Measurements from ENCODE around the gene PPFIA2.

Gene PPFIA2

GRCh38 chr12:81255456-81255855, 503.7 kb downstream of the PPFIA2 start:
- DNase-seq, result no peak

- DNase-seq, result no peak
Measured at GRCh38 chr12:81253360-81253759, 505.8 kb downstream of the PPFIA2 start.

GRCh38 chr12:81252228-81252627, 506.9 kb downstream of the PPFIA2 start:
- peak; percentile 40 for DNase-seq

- peak; percentile 38 for DNase-seq
Measured at GRCh38 chr12:81249976-81250375, 509.2 kb downstream of the PPFIA2 start.

- no peak for DNase-seq
Measured at GRCh38 chr12:81245907-81246570, 513.1 kb downstream of the PPFIA2 start.

- DNase-seq, result no peak
Measured at GRCh38 chr12:81245458-81245857, 513.7 kb downstream of the PPFIA2 start.

- DNase-seq, result no peak
Measured at GRCh38 chr12:81231574-81232368, 527.4 kb downstream of the PPFIA2 start.

GRCh38 chr12:81229759-81230158, 529.4 kb downstream of the PPFIA2 start:
- no peak for DNase-seq

- DNase-seq, result no peak
Measured at GRCh38 chr12:81224626-81225025, 534.5 kb downstream of the PPFIA2 start.

GRCh38 chr12:81222846-81223592, 536.1 kb downstream of the PPFIA2 start:
- DNase-seq, result peak; percentile 61

- no peak for DNase-seq
Measured at GRCh38 chr12:81221681-81222080, 537.5 kb downstream of the PPFIA2 start.

GRCh38 chr12:81216739-81217138, 542.4 kb downstream of the PPFIA2 start:
- DNase-seq, result no peak

GRCh38 chr12:81212996-81213696, 546.0 kb downstream of the PPFIA2 start:
- no peak for DNase-seq

- no peak for DNase-seq
Measured at GRCh38 chr12:81211306-81211705, 547.8 kb downstream of the PPFIA2 start.

- DNase-seq, result peak; percentile 66
Measured at GRCh38 chr12:81209772-81210225, 549.4 kb downstream of the PPFIA2 start.

GRCh38 chr12:81209012-81209411, 550.1 kb downstream of the PPFIA2 start:
- peak; percentile 50 for DNase-seq

GRCh38 chr12:81208187-81208911, 550.8 kb downstream of the PPFIA2 start:
- peak; percentile 93 for DNase-seq

Measured in fibroblast of upper back skin (primary cell).